ENCODE results near the gene AGPS.

The AGPS gene

GRCh38 chr2:177518754-177519153 lies 126.2 kb downstream of the AGPS start:
- no peak overlapping the region for H3K4me3 ChIP-seq (ENCODE audit: low read depth, low read length)
- TF ChIP-seq, protein P1, sequence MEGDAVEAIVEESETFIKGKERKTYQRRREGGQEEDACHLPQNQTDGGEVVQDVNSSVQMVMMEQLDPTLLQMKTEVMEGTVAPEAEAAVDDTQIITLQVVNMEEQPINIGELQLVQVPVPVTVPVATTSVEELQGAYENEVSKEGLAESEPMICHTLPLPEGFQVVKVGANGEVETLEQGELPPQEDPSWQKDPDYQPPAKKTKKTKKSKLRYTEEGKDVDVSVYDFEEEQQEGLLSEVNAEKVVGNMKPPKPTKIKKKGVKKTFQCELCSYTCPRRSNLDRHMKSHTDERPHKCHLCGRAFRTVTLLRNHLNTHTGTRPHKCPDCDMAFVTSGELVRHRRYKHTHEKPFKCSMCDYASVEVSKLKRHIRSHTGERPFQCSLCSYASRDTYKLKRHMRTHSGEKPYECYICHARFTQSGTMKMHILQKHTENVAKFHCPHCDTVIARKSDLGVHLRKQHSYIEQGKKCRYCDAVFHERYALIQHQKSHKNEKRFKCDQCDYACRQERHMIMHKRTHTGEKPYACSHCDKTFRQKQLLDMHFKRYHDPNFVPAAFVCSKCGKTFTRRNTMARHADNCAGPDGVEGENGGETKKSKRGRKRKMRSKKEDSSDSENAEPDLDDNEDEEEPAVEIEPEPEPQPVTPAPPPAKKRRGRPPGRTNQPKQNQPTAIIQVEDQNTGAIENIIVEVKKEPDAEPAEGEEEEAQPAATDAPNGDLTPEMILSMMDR (IDR thresholded peaks at IDR 0.05; ENCODE audit: borderline replicate concordance, insufficient read depth, low read depth, low read length), result no peak

DNA sequence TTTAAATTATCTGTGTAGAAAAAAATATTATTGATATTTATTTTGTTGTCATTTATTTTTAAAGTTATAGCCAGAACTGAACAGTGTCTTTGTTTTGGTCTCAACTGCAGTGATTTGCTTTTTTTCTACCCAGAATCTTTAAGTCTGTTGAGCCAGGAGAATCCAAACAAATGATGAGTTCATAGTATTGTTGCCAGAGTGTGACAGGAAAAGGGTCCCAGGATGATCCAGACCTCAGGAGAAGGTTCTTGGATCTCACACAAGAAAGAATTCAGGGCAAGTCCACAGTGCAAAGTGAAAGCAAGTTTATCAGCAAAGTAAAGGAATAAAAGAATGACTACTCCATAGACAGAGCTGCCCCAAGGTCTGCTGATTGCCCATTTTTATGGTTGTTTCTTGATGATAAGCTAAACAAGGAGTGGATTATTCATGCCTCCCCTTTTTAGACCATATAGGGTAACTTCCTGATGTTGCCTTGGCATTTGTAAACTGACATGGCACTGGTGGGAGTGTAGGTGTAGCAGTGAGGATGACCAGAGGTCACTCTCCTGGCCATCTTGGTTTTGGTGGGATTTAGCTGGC lies 127.1 kb downstream of the AGPS start:
- no peak overlapping the region for H3K4me3 ChIP-seq (ENCODE audit: low read depth, low read length)
- TF ChIP-seq, protein P1 (IDR thresholded peaks at IDR 0.05; ENCODE audit: borderline replicate concordance, insufficient read depth, low read depth, low read length), result no peak

DNA sequence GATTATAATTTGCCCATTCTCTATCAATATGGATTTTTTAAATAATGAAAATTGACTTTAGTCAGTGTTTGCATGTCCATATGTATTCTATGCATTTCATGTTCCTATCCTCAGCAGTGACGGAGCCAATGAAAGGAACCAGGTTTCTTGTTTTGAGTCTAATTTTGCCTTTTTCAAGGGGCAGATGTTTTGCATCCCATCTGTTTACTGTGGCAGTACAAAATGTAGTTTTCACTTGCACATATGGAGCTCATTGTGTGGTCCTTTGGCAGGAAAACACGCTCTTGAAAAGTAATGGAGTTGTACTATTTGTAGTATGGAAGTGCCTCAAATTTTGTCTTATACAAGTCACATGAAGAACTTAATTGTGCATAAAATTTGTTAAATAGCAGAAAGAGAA lies 127.8 kb downstream of the AGPS start:
- TF ChIP-seq, protein P1 (IDR thresholded peaks at IDR 0.05; ENCODE audit: borderline replicate concordance, insufficient read depth, low read depth, low read length), result no peak
- H3K4me3 ChIP-seq (ENCODE audit: low read depth, low read length), result no peak overlapping the region

DNA sequence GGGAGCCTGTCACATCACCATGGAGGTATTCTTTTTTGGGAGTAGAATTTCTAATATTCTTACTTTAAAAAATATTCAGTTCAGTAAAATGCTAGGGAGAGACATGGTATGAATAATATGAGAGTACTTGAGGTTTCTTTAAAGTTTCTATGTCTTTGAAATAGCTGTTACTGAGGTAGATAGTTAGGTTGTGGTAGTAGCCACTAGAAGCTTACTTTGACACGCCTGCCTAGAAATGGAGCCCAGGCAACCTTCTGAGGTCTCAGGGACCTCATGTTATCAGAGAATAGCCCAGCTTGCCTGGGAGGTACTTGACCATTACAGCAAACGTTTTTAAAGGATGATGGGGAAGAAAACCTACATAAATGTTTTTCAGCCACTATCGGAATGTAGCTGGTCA lies 131.2 kb downstream of the AGPS start:
- no peak overlapping the region for H3K4me3 ChIP-seq (ENCODE audit: low read depth, low read length)
- TF ChIP-seq, protein P1 (IDR thresholded peaks at IDR 0.05; ENCODE audit: borderline replicate concordance, insufficient read depth, low read depth, low read length), result no peak

DNA sequence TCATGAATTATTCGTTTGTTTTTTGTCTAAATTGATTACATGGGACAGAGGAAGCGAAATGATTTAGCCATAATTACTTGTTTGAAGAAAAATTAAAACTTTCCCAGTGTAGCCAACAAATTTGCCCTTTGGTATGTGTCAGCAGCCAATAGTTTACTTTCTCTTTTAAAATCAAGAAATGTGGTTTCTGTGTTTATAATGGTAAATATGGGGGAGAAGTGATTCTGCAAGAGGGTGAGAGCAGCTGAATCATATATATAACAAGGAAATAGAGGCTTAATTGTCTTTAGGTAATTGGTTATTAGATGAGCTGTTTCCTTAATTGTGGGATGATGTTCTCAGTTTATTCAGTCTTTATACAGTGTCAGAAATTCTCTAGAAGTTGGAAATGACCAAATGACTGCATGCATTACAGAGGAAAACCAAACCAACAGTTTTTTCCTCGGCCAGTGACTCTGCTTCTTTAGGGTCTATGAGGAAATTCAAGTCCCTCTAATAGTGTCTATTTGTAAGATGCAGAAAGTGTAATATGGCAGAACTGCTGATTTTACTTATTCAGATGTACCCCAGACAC lies 132.9 kb downstream of the AGPS start:
- TF ChIP-seq, protein P1 (IDR thresholded peaks at IDR 0.05; ENCODE audit: borderline replicate concordance, insufficient read depth, low read depth, low read length), result no peak
- H3K4me3 ChIP-seq (ENCODE audit: low read depth, low read length), result no peak overlapping the region

DNA sequence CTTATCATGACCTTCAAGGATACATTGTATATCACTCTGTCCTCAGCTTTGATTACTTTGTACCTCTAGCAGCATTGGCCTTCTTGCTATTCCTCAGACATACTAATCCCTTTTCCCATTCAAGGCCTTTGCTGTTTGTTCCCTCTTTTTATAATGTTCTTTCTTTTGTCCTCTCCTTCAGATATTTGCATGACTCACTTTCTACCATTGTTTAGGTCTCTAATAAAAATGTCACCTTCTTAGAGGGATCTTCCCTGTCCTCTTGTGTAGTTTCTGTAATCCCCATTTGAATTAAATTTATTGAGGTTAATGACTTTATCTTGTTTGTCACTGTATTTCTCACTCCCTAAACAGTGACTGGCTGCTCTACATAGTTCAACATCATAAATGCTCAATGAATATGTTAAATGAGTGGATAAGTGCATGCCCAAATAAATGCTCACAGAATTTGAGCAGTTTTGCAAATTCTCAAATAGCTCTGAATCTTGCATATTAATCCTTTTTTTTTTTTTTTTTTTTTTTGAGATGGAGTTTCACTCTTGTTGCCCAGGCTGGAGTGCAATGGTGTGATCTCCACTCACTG lies 135.9 kb downstream of the AGPS start:
- TF ChIP-seq, protein P1 (IDR thresholded peaks at IDR 0.05; ENCODE audit: borderline replicate concordance, insufficient read depth, low read depth, low read length), result no peak
- no peak overlapping the region for H3K4me3 ChIP-seq (ENCODE audit: low read depth, low read length)

DNA sequence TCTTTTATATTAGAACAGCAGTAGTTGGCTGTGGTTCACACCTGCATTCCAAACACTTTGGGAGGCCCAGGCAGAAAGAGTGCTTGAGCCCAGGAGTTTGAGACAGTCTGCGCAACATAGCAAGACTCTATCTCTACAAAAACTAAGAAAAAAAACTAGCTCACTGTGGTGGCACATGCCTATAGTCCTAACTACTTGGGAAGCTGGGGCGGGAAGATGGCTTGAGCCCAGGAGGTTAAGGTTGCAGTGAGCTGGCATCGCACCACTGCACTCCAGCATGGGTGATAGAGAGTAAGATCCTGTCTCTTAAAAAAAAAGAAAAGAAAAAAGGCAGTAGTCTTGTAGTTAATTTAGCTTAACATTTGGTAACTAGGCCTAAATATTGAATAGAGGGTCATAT lies 136.6 kb downstream of the AGPS start:
- no peak overlapping the region for H3K4me3 ChIP-seq (ENCODE audit: low read depth, low read length)
- TF ChIP-seq, protein P1 (IDR thresholded peaks at IDR 0.05; ENCODE audit: borderline replicate concordance, insufficient read depth, low read depth, low read length), result no peak
